HepG2 (cell line): ENCODE data around the gene GOLGA6C. TPM values are rescaled to one million over a fixed set of nuclear protein-coding genes. Genes with fewer than 3 reads are reported as not detected.

ENCODE experiments used
- ATAC-seq: fragments of 200-7000 bp; cut with Tn5 transposase; 3 replicates; pipeline ENCODE4 v1.9.1; 2020; ENCODE audit warnings: mild to moderate bottlenecking, moderate library complexity
- BruUV-seq: library from RNA; stranded (reverse); fragments of 400-500 nt; replicated peaks from 2 replicates; lab custom pipeline; 2021; lab: Mats Ljungman, UMichigan
- CTCF ChIA-PET: fragments of 300-600 bp; formaldehyde crosslinking; extraction: SDS; loops from one replicate; lab custom pipeline; 2021; ENCODE audit warnings: low total read pairs, inconsistent platforms, low intra/inter-chr PET ratio; lab: Yijun Ruan, JAX
- POLR2A ChIA-PET: fragments of 350-600 bp; sonication (Branson Sonifier 250); formaldehyde crosslinking; loops from one replicate; lab custom pipeline; 2020; ENCODE audit warnings: antibody characterized with exemption, inconsistent platforms; lab: Yijun Ruan, JAX
- DNase-seq: peaks from one replicate; pipeline ENCODE4 v3.0.0-alpha.2; 2015; ENCODE audit warnings: low spot score
- FAIRE-seq: peaks from 3 replicates; lab custom pipeline; 2011; peaks lifted over from hg19 to GRCh38; lab: Jason Lieb, UNC
- H2AFZ ChIP-seq: one replicate; pipeline ENCODE4 v1.6.1; 2011; ENCODE audit warnings: low read length, inconsistent platforms
- H3K27ac ChIP-seq: fragments of 300-600 bp; 3 replicates; pipeline ENCODE4 v1.8.0; 2011; ENCODE audit warnings: mixed run types, mild to moderate bottlenecking, mixed read lengths, low read length, inconsistent platforms; ENCODE audit not compliant: insufficient read depth; ENCODE audit errors: extremely low read length
- H3K27me3 ChIP-seq, 2 experiments: fragments of 200-600 bp in 1 of 2; 2 replicates in 1 of 2; 3 replicates in 1 of 2; pipeline versions ENCODE4 v1.6.0 to v1.8.0; 2011; ENCODE audit warnings: low read length in 2 of 2, mild to moderate bottlenecking in 2 of 2, moderate library complexity in 2 of 2, inconsistent platforms in 1 of 2; ENCODE audit not compliant: insufficient read depth in 2 of 2, control insufficient read depth in 1 of 2
- H3K36me3 ChIP-seq, 2 experiments: fragments of 200-600 bp in 1 of 2; replicated peaks in 1 of 2; 2 replicates in 1 of 2; 3 replicates in 1 of 2; pipeline versions ENCODE4 v1.5.1 to v1.8.0; 2011; ENCODE audit warnings: low read length in 2 of 2, inconsistent platforms in 1 of 2; ENCODE audit not compliant: insufficient read depth in 2 of 2, control insufficient read depth in 1 of 2
- H3K4me1 ChIP-seq: 2 replicates; pipeline ENCODE4 v1.5.1; 2012; ENCODE audit warnings: low read length, inconsistent platforms; ENCODE audit not compliant: insufficient read depth
- H3K4me2 ChIP-seq: 2 replicates; pipeline ENCODE4 v1.6.0; 2011; ENCODE audit warnings: low read depth, low read length, inconsistent platforms
- H3K4me3 ChIP-seq, 3 experiments: fragments of 200-600 bp in 1 of 3; sonication (generic), shearing (Covaris generic) in 1 of 3; replicated peaks in 1 of 3; 2 replicates each; pipeline ENCODE4 v1.5.1; 2011 to 2016; ENCODE audit warnings: low read length in 3 of 3, inconsistent platforms in 2 of 3, low read depth in 2 of 3, mild to moderate bottlenecking in 2 of 3, control low read depth in 1 of 3, mixed read lengths in 1 of 3; ENCODE audit not compliant: insufficient read depth in 1 of 3
- H3K79me2 ChIP-seq: one replicate; pipeline ENCODE4 v1.6.1; 2011; ENCODE audit warnings: low read length, inconsistent platforms; ENCODE audit not compliant: insufficient read depth
- H3K9ac ChIP-seq: 2 replicates; pipeline ENCODE4 v1.6.0; 2011; ENCODE audit warnings: mild to moderate bottlenecking, low read depth, low read length, inconsistent platforms; ENCODE audit not compliant: insufficient read depth
- H3K9me3 ChIP-seq: 2 replicates; pipeline ENCODE4 v1.5.1; 2012; ENCODE audit warnings: mild to moderate bottlenecking, low read length
- H4K20me1 ChIP-seq: 2 replicates; pipeline ENCODE4 v1.6.0; 2011; ENCODE audit warnings: inconsistent platforms, mild to moderate bottlenecking, low read length, moderate library complexity; ENCODE audit not compliant: insufficient read depth
- FOXM1 ChIP-seq: sonication (generic); formaldehyde crosslinking; IDR thresholded peaks from 2 replicates; pipeline ENCODE4 v1.5.0; 2020; ENCODE audit warnings: missing genetic modification reagents
- TBL1XR1 ChIP-seq: fragments of 150-350 bp; IDR thresholded peaks from 2 replicates; pipeline ENCODE4 v1.6.1; 2014; ENCODE audit warnings: borderline replicate concordance, low read length; ENCODE audit not compliant: partially characterized antibody
- ZNF256 ChIP-seq: sonication (generic); formaldehyde crosslinking; conservative IDR thresholded peaks from 2 replicates; pipeline ENCODE4 v1.4.0; 2020; ENCODE audit warnings: missing genetic modification reagents
- ZNF3 ChIP-seq: IDR thresholded peaks from 2 replicates; pipeline ENCODE4 v1.7.0; 2017; ENCODE audit warnings: inconsistent platforms
- ZNF414 ChIP-seq: sonication (generic); formaldehyde crosslinking; IDR thresholded peaks from 2 replicates; pipeline ENCODE4 v1.5.0; 2020; ENCODE audit warnings: missing genetic modification reagents
- ZNF780A ChIP-seq: sonication (generic); formaldehyde crosslinking; IDR thresholded peaks from 2 replicates; pipeline ENCODE4 v1.8.0; 2022; ENCODE audit warnings: mild to moderate bottlenecking, missing genetic modification reagents, moderate library complexity
- whole genome bisulfite sequencing: methylation state at CpG from one replicate; pipeline ENCODE4 v1.1.6; 2017; ENCODE audit warnings: low lambda C conversion rate; 5-methylcytosine and 5-hydroxymethylcytosine counted together
- in situ Hi-C: cut with HindIII; loops from 2 replicates; pipeline ENCODE4 v1.10.0; 2017; ENCODE audit warnings: low pct_unique_long_range_greater_than_20kb; ENCODE audit not compliant: extremely low pct_ligation_motif_present
- intact Hi-C: fragments of 100-400 bp; cut with micrococcal nuclease; formaldehyde crosslinking; loops from one replicate; pipeline ENCODE4 v1.10.0; 2022; ENCODE audit not compliant: unreplicated experiment
- polyA plus RNA-seq, 8 experiments: library from polyadenylated mRNA; depleted of rRNA in 3 of 8; stranded (reverse) in 7 of 8; unstranded in 1 of 8; fragments of >200 nt; fragmentation: Illumina TruSeq in 4 of 8; extraction: Trizol in 4 of 8; gene quantifications; 2 replicates each; pipeline versions ENCODE4 v1.2.1 to v1.2.3, GENCODE V29; 2011 to 2016; ENCODE audit warnings: low read depth in 4 of 8, missing spikeins in 1 of 8, mixed read lengths in 1 of 8; ENCODE audit not compliant: insufficient read depth in 1 of 8
- total RNA-seq, 5 experiments: library from RNA; depleted of rRNA; stranded (reverse); fragments of >200 nt; fragmentation: Illumina TruSeq; extraction: Trizol; gene quantifications; 2 replicates each; pipeline ENCODE4 v1.2.3, GENCODE V29; 2016; ENCODE audit warnings: low read depth in 1 of 5
- TF ChIP-seq, protein P1 (sequence below): sonication (generic); formaldehyde crosslinking; IDR thresholded peaks from 2 replicates; pipeline ENCODE4 v1.8.0; 2022; ENCODE audit warnings: mild to moderate bottlenecking, missing genetic modification reagents, borderline replicate concordance

Gene GOLGA6C
- total and polyA plus RNA-seq, 2 of the 13 experiments (the other 11 are each of a cell fraction or from before 2014, with no cell fraction given), result not detected

- no TSS peak for BruUV-seq
- 49% methylated on average over 4 of the region's 4 CpGs for WGBS
- FAIRE-seq (no peak), DNase-seq (no peak)
- no peak for TF ChIP-seq TBL1XR1
- TF ChIP-seq ZNF414 (CRISPR knock-in tag), result no peak
- TF ChIP-seq ZNF3 (CRISPR knock-in tag), result no peak
- TF ChIP-seq, protein P1, sequence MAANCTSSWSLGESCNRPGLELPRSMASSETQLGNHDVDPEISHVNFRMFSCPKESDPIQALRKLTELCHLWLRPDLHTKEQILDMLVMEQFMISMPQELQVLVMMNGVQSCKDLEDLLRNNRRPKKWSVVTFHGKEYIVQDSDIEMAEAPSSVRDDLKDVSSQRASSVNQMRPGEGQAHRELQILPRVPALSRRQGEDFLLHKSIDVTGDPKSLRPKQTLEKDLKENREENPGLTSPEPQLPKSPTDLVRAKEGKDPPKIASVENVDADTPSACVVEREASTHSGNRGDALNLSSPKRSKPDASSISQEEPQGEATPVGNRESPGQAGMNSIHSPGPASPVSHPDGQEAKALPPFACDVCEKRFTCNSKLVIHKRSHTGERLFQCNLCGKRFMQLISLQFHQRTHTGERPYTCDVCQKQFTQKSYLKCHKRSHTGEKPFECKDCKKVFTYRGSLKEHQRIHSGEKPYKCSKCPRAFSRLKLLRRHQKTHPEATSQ (CRISPR knock-in tag), result no peak
- no peak for TF ChIP-seq FOXM1
- no peak for TF ChIP-seq ZNF256 (CRISPR knock-in tag)
- no peak for TF ChIP-seq ZNF780A (CRISPR knock-in tag)
- TF ChIP-seq, all 625 proteins: peak for 0
- no peak overlapping the region for H2AFZ ChIP-seq
- no peaks in the 10 kb centered on the region for H3K9me3 ChIP-seq
- ChIA-PET POLR2A (no interaction called here), CTCF (no interaction called here)
- no peak overlapping the region for H3K9ac ChIP-seq
- intact Hi-C loops (no loop called here), in situ Hi-C loops (loop anchor here (25.0 kb wide), 1 partner anchor 530 kb away; no protein-coding TSS in a partner anchor)
- no peak for ATAC-seq
- H3K79me2 ChIP-seq, result no peaks in the 10 kb centered on the region
- no peaks in the 10 kb centered on the region for H4K20me1 ChIP-seq
- no peak overlapping the region for H3K4me2 ChIP-seq
- peaks cover 9 to 66% of the 10 kb centered on the region in 2 experiments; a peak in 3 of 5 replicates for H3K27me3 ChIP-seq
- H3K27ac ChIP-seq, result no peak overlapping the region
- no peak overlapping the region for H3K4me3 ChIP-seq
- H3K4me1 ChIP-seq, result peaks cover 14% of the 10 kb centered on the region; the same call in 1 of the 2 replicates
- no peaks in the 10 kb centered on the region for H3K36me3 ChIP-seq
These were observed 26.3 kb upstream of the GOLGA6C start for GRCh38 chr15:75231836-75232235.
